ENCODE measurements around the gene RBM28.

RBM28 gene

DNA sequence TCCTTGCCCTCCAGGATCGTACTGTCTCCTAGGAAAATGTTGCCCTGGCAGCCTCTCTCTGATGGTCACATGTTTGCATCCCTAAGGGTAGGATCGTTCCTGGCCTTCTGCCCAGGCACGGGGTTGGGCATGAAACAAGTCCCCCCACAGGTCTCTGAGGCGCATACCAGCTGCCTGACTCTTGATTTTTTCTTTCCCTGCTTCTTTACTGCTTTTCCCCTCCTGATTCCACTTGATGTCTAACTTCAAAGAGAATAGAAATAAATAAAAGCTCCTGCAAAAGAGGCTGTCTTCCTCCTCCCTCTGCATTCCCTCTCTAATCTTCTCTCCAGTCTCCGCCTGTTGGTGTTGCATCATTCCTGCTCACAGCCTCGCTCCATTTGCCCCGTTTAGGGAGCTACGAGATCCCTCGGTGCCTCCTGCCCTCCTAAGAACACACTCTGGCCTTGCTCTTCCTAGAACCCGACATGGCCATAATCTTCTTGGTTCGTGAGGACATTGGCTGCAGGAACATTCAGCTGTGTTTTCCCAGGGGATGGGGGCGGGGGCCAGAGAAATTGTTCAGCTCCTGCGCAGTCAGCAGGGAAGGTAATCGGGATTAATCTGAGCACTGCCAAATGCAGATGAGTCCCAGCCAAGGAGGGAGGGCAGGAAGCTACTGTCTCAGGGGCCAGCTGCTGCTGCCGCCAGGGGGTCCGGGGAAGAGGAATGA lies 76.7 kb downstream of the RBM28 start:
- Histone ChIP-seq H3K4me1 (ENCODE audit: control insufficient read depth, insufficient read depth, low read length) (peaks cover 69% of the 10 kb centered on the region), H3K27me3 (replicated peaks; ENCODE audit: control insufficient read depth, insufficient read depth, low read length) (no peaks in the 10 kb centered on the region), H3K36me3 (ENCODE audit: control insufficient read depth, insufficient read depth, low read length, severe bottlenecking) (no peaks in the 10 kb centered on the region), H3K9me3 (ENCODE audit: control insufficient read depth, low read length) (no peaks in the 10 kb centered on the region), H3K9ac (ENCODE audit: low read length) (peak overlapping the region; percentile 85), H3K4me3 (ENCODE audit: low read length) (peak overlapping the region; percentile 72)
- DNase-seq (ENCODE audit: low read depth), result peak; percentile 78

DNA sequence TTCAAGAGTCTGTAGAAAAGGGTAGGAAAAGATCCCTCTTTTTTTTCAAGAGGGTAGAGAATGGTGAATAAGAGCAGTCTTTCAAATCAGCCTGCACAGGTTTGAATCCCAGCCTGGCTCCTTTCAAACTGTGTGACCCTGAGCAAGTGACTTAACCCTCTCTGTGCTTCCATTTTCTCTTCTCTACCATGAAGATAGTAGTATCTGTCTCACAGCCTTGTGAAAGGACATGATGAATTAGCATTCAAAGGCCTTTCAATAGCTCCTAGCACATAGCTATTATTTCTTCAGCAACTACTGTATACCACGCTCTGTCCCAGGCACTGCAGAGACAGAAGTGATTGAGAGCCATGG lies 77.2 kb downstream of the RBM28 start:
- H3K36me3 ChIP-seq (ENCODE audit: control insufficient read depth, insufficient read depth, low read length, severe bottlenecking), result no peaks in the 10 kb centered on the region
- peaks cover 64% of the 10 kb centered on the region for H3K4me1 ChIP-seq (ENCODE audit: control insufficient read depth, insufficient read depth, low read length)
- H3K4me3 ChIP-seq (ENCODE audit: low read length), result peak overlapping the region; percentile 72

DNA sequence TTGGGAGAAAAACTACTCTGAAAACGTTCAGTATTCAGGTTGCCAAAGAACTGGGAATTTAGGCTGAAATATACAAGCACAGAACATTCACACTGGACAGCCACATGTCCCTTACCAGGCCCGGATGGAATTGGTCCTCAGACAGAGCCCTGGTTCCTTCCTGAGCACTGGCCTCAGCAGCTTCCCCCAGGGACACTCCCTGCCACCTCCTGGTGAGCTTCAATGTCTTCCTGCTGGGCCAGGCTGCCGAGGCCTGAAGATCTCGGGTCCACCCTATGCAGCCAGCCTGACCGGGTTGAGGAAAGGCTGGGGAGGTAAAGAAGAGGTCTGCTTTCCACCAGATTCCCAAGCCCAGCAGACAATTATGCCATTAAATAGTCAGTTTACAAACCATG lies 77.8 kb downstream of the RBM28 start:
- Histone ChIP-seq H3K4me1 (ENCODE audit: control insufficient read depth, insufficient read depth, low read length) (peaks cover 58% of the 10 kb centered on the region), H3K4me3 (ENCODE audit: low read length) (no peak overlapping the region), H3K27me3 (replicated peaks; ENCODE audit: control insufficient read depth, insufficient read depth, low read length) (no peaks in the 10 kb centered on the region), H3K9me3 (ENCODE audit: control insufficient read depth, low read length) (no peaks in the 10 kb centered on the region), H3K9ac (ENCODE audit: low read length) (peak overlapping the region; percentile 85), H3K36me3 (ENCODE audit: control insufficient read depth, insufficient read depth, low read length, severe bottlenecking) (no peaks in the 10 kb centered on the region)
- no peak for DNase-seq (ENCODE audit: low read depth)

More for the DNA sequence above, 77.2 kb downstream of the RBM28 start:
- Histone ChIP-seq H3K9ac (ENCODE audit: low read length) (peak overlapping the region; percentile 85), H3K27me3 (replicated peaks; ENCODE audit: control insufficient read depth, insufficient read depth, low read length) (no peaks in the 10 kb centered on the region), H3K9me3 (ENCODE audit: control insufficient read depth, low read length) (no peaks in the 10 kb centered on the region)
- DNase-seq (ENCODE audit: low read depth), result no peak

DNA sequence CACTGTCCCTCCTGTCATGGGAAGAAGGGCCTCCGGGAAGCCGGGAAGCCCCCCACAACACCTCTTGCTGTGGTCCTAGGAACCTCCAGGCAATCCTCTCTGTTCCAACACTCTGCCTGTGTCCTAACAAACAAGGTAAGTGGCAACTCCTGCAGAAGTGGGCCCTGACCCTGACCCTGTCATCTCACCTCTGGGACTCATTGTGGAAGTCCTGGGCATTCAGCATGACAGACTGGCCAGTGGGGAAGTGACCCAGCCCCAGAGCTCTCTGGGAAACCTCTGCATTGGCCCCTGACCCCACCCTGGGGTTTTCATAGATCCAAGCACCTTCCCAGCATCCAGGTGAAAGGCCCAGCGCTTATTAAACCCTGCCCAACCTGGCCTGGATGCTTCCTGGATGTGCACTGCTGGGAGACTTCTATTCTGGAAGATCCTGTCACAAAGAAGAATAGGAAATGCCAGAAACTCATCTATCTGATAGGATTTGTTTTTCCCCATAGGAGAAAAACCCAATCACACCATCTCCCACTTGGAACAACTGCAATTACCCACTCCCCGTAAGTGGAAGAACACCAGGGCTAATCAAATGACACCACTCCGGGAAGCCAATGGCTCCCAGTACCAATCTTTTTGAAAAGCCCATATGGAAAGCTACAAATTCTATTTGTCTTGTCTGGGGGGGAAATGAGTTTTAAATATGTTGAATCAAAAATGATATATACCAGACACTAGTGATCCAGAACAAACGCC lies 78.4 kb downstream of the RBM28 start:
- Histone ChIP-seq H3K9ac (ENCODE audit: low read length) (no peak overlapping the region), H3K36me3 (ENCODE audit: control insufficient read depth, insufficient read depth, low read length, severe bottlenecking) (no peaks in the 10 kb centered on the region), H3K27me3 (replicated peaks; ENCODE audit: control insufficient read depth, insufficient read depth, low read length) (no peaks in the 10 kb centered on the region), H3K4me1 (ENCODE audit: control insufficient read depth, insufficient read depth, low read length) (peaks cover 54% of the 10 kb centered on the region), H3K4me3 (ENCODE audit: low read length) (no peak overlapping the region), H3K9me3 (ENCODE audit: control insufficient read depth, low read length) (no peaks in the 10 kb centered on the region)
- DNase-seq (ENCODE audit: low read depth), result no peak

DNA sequence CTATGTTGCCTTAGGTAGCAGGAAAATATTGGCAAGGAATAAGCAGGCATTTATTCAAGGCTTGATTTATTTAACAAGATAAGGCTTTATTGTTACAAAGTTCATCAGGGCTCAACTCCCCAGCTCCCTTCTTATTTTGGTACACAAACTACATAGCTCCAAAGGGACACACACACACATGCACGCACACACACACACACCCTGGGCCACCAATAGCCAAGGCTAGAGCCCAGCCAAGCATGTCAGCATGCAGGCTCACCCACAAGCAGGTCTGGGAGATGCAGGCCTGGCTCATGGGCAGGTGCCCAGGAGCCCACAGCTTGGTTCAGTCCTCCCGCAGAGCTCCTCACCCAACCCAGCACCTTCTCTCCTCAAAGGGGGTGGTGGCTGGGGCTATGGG lies 79.2 kb downstream of the RBM28 start:
- no peaks in the 10 kb centered on the region for H3K36me3 ChIP-seq (ENCODE audit: control insufficient read depth, insufficient read depth, low read length, severe bottlenecking)
- H3K27me3 ChIP-seq (replicated peaks; ENCODE audit: control insufficient read depth, insufficient read depth, low read length), result no peaks in the 10 kb centered on the region
- no peak for DNase-seq (ENCODE audit: low read depth)
- no peak overlapping the region for H3K4me3 ChIP-seq (ENCODE audit: low read length)
- H3K9ac ChIP-seq (ENCODE audit: low read length), result no peak overlapping the region
- no peaks in the 10 kb centered on the region for H3K9me3 ChIP-seq (ENCODE audit: control insufficient read depth, low read length)
- H3K4me1 ChIP-seq (ENCODE audit: control insufficient read depth, insufficient read depth, low read length), result peaks cover 54% of the 10 kb centered on the region

DNA sequence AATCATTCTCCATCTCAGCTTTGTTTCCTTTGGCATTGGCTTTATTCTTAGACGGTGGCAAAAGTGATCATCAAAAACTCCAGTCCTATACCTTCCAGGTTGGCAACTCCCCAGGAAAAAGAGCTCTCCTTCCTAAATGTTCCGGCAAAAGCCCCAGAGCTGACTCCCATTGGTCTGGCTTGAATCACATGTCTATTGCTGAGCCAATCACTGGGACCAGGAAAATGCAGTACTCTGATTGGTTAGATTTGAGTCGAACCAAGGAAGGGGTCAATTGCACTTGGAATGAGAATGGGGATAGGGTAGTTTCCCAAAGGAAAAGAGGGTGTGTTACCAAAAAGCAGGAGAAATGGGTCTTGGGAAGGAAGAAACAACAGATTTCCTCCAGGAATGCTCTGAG lies 80.3 kb downstream of the RBM28 start:
- Histone ChIP-seq H3K36me3 (ENCODE audit: control insufficient read depth, insufficient read depth, low read length, severe bottlenecking) (no peaks in the 10 kb centered on the region), H3K9ac (ENCODE audit: low read length) (peak overlapping the region; percentile 57), H3K4me3 (ENCODE audit: low read length) (no peak overlapping the region), H3K9me3 (ENCODE audit: control insufficient read depth, low read length) (no peaks in the 10 kb centered on the region), H3K27me3 (replicated peaks; ENCODE audit: control insufficient read depth, insufficient read depth, low read length) (no peaks in the 10 kb centered on the region), H3K4me1 (ENCODE audit: control insufficient read depth, insufficient read depth, low read length) (peaks cover 49% of the 10 kb centered on the region)
- DNase-seq (ENCODE audit: low read depth), result no peak

DNA sequence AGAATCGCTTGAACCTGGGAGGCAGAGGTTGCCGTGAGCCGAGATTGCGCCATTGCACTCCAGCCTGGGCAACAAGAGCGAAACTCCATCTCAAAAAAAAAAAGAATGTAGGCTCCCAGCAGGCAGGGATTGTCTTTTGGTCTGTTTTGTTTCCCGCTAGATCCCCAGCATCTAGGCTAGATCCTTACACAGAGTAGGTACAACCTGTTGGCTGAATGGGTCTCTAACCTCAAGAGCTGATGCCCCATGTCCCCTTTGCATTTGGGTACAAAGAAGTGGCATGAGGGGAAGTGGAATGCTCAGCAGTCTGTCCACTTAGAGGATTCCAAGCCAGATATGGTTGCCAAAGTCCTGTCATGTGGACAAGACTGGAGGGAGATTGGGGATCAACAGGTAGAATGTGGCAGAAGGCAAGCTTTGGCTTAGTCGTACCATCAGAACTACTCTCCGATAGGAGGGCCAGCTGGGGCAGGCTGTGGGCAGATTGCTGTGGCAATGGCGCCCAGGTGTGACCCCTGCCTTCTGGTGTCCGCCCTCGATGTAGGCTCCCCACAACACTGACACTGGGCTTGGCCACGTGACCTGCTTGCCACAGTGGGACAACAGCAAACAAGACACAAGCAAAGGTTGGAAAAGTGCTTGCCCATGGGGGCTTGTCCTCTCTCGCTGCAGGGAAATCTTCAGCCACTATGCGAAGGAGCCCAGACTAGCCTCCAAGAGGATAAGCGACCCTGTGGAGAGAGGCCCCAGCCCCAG lies 81.3 kb downstream of the RBM28 start:
- Histone ChIP-seq H3K4me3 (ENCODE audit: low read length) (no peak overlapping the region), H3K4me1 (ENCODE audit: control insufficient read depth, insufficient read depth, low read length) (peaks cover 40% of the 10 kb centered on the region), H3K9ac (ENCODE audit: low read length) (no peak overlapping the region), H3K27me3 (replicated peaks; ENCODE audit: control insufficient read depth, insufficient read depth, low read length) (no peaks in the 10 kb centered on the region), H3K9me3 (ENCODE audit: control insufficient read depth, low read length) (no peaks in the 10 kb centered on the region), H3K36me3 (ENCODE audit: control insufficient read depth, insufficient read depth, low read length, severe bottlenecking) (no peaks in the 10 kb centered on the region)
- no peak for DNase-seq (ENCODE audit: low read depth)

DNA sequence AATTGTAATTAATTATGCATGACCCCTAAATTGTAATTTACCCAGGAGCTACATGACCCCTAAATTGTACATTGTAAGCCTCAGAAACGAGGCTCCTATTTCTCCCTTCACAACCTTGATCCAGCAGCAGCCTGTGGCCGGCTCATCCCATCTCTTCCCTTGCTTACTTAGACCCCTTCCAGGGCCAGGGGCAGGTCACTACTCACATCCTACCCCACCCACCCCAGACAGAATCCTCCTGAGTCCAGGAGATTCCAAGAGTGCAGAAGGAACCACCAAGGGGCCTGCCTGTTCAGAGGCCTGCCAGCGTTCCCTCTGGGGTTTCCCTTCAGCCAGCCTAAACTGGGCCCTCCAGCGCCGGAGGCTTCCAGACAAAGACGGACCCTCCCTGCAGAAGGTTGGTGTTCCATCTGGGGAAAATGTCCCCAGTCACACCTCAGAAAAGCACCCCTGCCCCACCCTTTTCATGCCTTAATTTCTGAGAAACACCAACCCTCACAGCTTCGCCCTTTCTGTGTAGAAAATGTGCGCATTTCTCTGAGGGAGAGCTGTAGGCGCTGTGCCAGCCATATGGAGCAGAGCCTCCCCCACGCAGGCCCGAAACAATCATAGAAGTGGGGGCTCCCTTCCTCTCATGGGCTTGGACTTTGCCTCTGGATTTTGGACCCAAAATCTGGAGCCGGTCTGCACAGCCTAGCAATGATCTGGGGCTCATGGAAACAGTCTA lies 83.5 kb downstream of the RBM28 start:
- H3K36me3 ChIP-seq (ENCODE audit: control insufficient read depth, insufficient read depth, low read length, severe bottlenecking), result no peaks in the 10 kb centered on the region
- no peak overlapping the region for H3K9ac ChIP-seq (ENCODE audit: low read length)
- no peak for DNase-seq (ENCODE audit: low read depth)
- H3K9me3 ChIP-seq (ENCODE audit: control insufficient read depth, low read length), result no peaks in the 10 kb centered on the region
- peaks cover 19% of the 10 kb centered on the region for H3K4me1 ChIP-seq (ENCODE audit: control insufficient read depth, insufficient read depth, low read length)
- no peaks in the 10 kb centered on the region for H3K27me3 ChIP-seq (replicated peaks; ENCODE audit: control insufficient read depth, insufficient read depth, low read length)
- H3K4me3 ChIP-seq (ENCODE audit: low read length), result no peak overlapping the region

DNA sequence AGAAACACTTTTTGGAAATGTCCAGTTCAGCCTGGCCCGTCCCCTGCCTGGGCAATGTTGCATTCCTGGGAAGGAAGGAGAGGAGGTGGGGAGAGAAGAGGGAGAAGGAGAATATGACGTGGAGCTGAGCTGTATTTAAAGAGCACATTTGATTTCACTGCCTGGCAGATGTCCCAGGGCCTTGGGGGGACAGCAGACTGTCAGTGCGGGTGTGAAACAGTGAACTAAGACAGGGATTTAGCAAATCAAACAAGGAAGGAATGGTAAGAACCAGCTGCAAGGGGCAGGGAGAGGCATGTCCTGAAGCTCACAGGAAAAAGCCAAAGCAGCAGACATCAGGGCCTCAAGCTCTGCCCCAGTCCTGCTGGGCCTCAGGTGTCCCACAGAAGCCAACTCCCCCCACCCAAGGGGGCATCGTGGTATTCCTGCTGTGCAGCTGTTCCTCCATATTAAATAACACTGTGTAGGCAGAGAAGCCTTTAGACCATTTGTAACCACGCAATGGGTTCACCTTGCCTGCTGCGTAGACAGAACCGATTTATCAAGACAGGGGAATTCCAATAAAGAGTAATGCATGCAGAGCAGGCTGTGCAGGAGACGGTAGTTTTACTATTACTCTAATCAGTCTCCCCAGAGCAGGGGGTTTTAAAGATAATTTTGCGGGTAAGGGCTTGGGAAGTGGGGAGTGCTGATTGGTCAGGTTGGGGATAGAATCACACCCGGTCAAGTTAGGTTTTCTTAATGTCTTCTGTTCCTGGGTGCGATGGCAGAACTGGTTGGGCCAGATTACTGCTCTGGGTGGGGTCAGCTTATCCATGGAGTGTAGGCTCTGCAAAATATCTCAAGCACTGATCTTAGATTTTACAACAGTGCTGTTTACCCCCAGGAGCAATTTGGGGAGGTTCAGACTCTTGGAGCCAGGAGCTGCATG lies 84.3 kb downstream of the RBM28 start:
- peak; percentile 42 for DNase-seq (ENCODE audit: low read depth)
- Histone ChIP-seq H3K9me3 (ENCODE audit: control insufficient read depth, low read length) (no peaks in the 10 kb centered on the region), H3K27me3 (replicated peaks; ENCODE audit: control insufficient read depth, insufficient read depth, low read length) (no peaks in the 10 kb centered on the region), H3K4me1 (ENCODE audit: control insufficient read depth, insufficient read depth, low read length) (peaks cover 12% of the 10 kb centered on the region), H3K9ac (ENCODE audit: low read length) (peak overlapping the region; percentile 9), H3K4me3 (ENCODE audit: low read length) (no peak overlapping the region), H3K36me3 (ENCODE audit: control insufficient read depth, insufficient read depth, low read length, severe bottlenecking) (no peaks in the 10 kb centered on the region)

DNA sequence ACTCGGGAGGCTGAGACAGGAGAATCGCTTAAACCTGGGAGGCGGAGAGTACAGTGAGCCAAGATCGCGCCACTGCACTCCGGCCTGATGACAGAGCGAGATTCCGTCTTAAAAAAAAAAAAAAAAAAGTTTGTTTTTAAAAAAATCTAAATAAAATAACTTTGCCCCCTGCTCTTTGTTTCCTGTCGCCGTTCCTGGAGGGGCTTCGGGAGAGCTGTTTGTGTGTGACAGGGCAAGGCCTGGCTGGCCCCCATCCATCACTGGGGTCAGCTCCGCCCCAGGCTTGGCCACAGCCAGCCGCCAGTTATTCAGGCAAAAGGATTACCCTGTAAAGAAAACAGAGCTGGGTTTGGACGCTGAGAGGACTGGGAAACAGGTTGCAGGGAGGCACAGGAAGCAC lies 86.2 kb downstream of the RBM28 start:
- H3K9me3 ChIP-seq (ENCODE audit: control insufficient read depth, low read length), result no peaks in the 10 kb centered on the region
- no peaks in the 10 kb centered on the region for H3K27me3 ChIP-seq (replicated peaks; ENCODE audit: control insufficient read depth, insufficient read depth, low read length)
- DNase-seq (ENCODE audit: low read depth), result no peak
- no peaks in the 10 kb centered on the region for H3K4me1 ChIP-seq (ENCODE audit: control insufficient read depth, insufficient read depth, low read length)
- no peaks in the 10 kb centered on the region for H3K36me3 ChIP-seq (ENCODE audit: control insufficient read depth, insufficient read depth, low read length, severe bottlenecking)
- no peak overlapping the region for H3K4me3 ChIP-seq (ENCODE audit: low read length)
- H3K9ac ChIP-seq (ENCODE audit: low read length), result no peak overlapping the region
